SK-N-MC (cell line): Measurements from ENCODE around the gene HSPA14.

Experiments used
- EZH2 ChIP-seq: fragments of 200-600 bp; sonication (generic); IDR thresholded peaks from one replicate; pipeline ENCODE4 v1.6.1; 2017; ENCODE audit warnings: antibody characterized with exemption
- POLR2AphosphoS5 ChIP-seq: IDR thresholded peaks from 2 replicates; pipeline ENCODE4 v1.6.1; 2012; ENCODE audit warnings: mild to moderate bottlenecking, low read depth, low read length, borderline replicate concordance

DNA sequence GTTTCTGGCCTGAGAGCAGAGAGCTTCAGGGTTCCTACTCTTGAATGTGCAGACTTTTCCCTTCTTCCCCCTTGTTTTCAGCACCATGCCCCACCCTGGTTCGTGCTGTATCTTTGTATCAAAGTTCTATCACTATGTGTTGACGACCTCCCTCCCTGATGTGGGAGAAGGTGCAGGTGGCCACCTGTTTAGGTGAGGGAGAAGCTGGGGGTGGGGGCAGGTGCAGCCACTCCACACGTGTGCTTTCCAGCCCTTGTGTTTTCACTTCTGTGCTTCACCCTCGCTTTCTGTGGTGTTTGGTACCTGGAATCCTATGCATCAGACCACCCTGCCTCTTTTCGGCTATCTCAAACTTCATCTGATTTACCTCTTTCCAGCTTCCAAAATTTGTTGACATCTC lies 20.9 kb downstream of the HSPA14 start:
- no peak for TF ChIP-seq POLR2AphosphoS5
- TF ChIP-seq EZH2 = no peak
